OCI-LY1 (cell line): ENCODE results near the gene ACTR8.

Source experiments
- H2AFZ ChIP-seq: fragments of 200-600 bp; sonication (generic), shearing (Covaris generic); 2 replicates; pipeline ENCODE4 v1.6.0; 2014; ENCODE audit warnings: antibody characterized with exemption, mild to moderate bottlenecking, low read length
- H3F3A ChIP-seq: fragments of 200-600 bp; sonication (generic), shearing (Covaris generic); 2 replicates; pipeline ENCODE4 v1.6.0; 2014; ENCODE audit warnings: mild to moderate bottlenecking, antibody characterized with exemption, low read length, moderate library complexity; ENCODE audit not compliant: insufficient read depth
- H3K27ac ChIP-seq: fragments of 200-600 bp; sonication (generic); 2 replicates; pipeline ENCODE4 v1.5.1; 2014; ENCODE audit warnings: low read length, mixed run types, mild to moderate bottlenecking, low read depth; ENCODE audit not compliant: poor library complexity, severe bottlenecking
- H3K27me3 ChIP-seq: fragments of 200-600 bp; sonication (generic); 2 replicates; pipeline ENCODE4 v1.6.0; 2014; ENCODE audit warnings: antibody characterized with exemption, mild to moderate bottlenecking, low read length, moderate library complexity; ENCODE audit not compliant: insufficient read depth
- H3K36me3 ChIP-seq: fragments of 200-600 bp; sonication (generic); 2 replicates; pipeline ENCODE4 v1.6.1; 2014; ENCODE audit warnings: mild to moderate bottlenecking, antibody characterized with exemption, low read length, moderate library complexity, mixed read lengths; ENCODE audit not compliant: insufficient read depth
- H3K4me1 ChIP-seq: fragments of 200-600 bp; sonication (generic); 2 replicates; pipeline ENCODE4 v1.5.1; 2014; ENCODE audit warnings: mild to moderate bottlenecking, low read length, moderate library complexity; ENCODE audit not compliant: insufficient read depth, severe bottlenecking
- H3K4me2 ChIP-seq: fragments of 200-600 bp; sonication (generic), shearing (Covaris generic); 2 replicates; pipeline ENCODE4 v1.6.1; 2014; ENCODE audit warnings: low read length
- H3K4me3 ChIP-seq: fragments of 200-600 bp; sonication (generic); 2 replicates; pipeline ENCODE4 v1.5.1; 2014; ENCODE audit warnings: low read length, low read depth, mild to moderate bottlenecking, mixed read lengths; ENCODE audit not compliant: poor library complexity, severe bottlenecking
- H3K79me2 ChIP-seq: fragments of 200-600 bp; shearing (Covaris generic); 2 replicates; pipeline ENCODE4 v1.6.1; 2016; ENCODE audit warnings: mixed run types, low read length, mixed read lengths; ENCODE audit not compliant: insufficient read depth
- H3K9ac ChIP-seq: fragments of 200-600 bp; sonication (generic), shearing (Covaris generic); 2 replicates; pipeline ENCODE4 v1.6.1; 2014; ENCODE audit warnings: mild to moderate bottlenecking, low read length, mixed read lengths
- H3K9me2 ChIP-seq: fragments of 200-600 bp; sonication (generic), shearing (Covaris generic); 2 replicates; pipeline ENCODE4 v1.6.1; 2014; ENCODE audit warnings: low read depth, mild to moderate bottlenecking, low read length, mixed read lengths
- H3K9me3 ChIP-seq: fragments of 200-600 bp; shearing (Covaris generic); 2 replicates; pipeline ENCODE4 v1.6.1; 2014; ENCODE audit warnings: low read length, mixed read lengths
- H4K20me1 ChIP-seq: fragments of 200-600 bp; sonication (generic), shearing (Covaris generic); 2 replicates; pipeline ENCODE4 v1.6.0; 2016; ENCODE audit warnings: mild to moderate bottlenecking, low read length; ENCODE audit not compliant: insufficient read depth
- CTCF ChIP-seq: fragments of 200-600 bp; sonication (generic), shearing (Covaris generic); IDR thresholded peaks from 2 replicates; pipeline ENCODE4 v1.5.1; 2017; ENCODE audit warnings: mild to moderate bottlenecking, antibody characterized with exemption, low read length, moderate library complexity, mixed read lengths
- EZH2 ChIP-seq: fragments of 200-600 bp; sonication (generic), shearing (Covaris generic); IDR thresholded peaks from 2 replicates; pipeline ENCODE4 v1.8.0; 2017; ENCODE audit warnings: borderline replicate concordance, mixed run types, mild to moderate bottlenecking, antibody characterized with exemption, low read length, moderate library complexity, mixed read lengths

ACTR8 gene

GRCh38 chr3:53823956-53824657 lies 57.8 kb downstream of the ACTR8 start:
- no peaks in the 10 kb centered on the region for H4K20me1 ChIP-seq
- H3F3A ChIP-seq: no peaks in the 10 kb centered on the region
- H3K9ac ChIP-seq: no peak overlapping the region
- H2AFZ ChIP-seq: no peak overlapping the region
- no peak overlapping the region for H3K4me2 ChIP-seq
- H3K4me3 ChIP-seq: no peak overlapping the region
- H3K27ac ChIP-seq: no peak overlapping the region
- no peaks in the 10 kb centered on the region for H3K36me3 ChIP-seq
- H3K4me1 ChIP-seq: no peaks in the 10 kb centered on the region
- H3K27me3 ChIP-seq: no peaks in the 10 kb centered on the region
- no peaks in the 10 kb centered on the region for H3K9me3 ChIP-seq
- H3K79me2 ChIP-seq: no peaks in the 10 kb centered on the region
- H3K9me2 ChIP-seq: no peaks in the 10 kb centered on the region
- TF ChIP-seq CTCF (no peak), EZH2 (no peak)

DNA sequence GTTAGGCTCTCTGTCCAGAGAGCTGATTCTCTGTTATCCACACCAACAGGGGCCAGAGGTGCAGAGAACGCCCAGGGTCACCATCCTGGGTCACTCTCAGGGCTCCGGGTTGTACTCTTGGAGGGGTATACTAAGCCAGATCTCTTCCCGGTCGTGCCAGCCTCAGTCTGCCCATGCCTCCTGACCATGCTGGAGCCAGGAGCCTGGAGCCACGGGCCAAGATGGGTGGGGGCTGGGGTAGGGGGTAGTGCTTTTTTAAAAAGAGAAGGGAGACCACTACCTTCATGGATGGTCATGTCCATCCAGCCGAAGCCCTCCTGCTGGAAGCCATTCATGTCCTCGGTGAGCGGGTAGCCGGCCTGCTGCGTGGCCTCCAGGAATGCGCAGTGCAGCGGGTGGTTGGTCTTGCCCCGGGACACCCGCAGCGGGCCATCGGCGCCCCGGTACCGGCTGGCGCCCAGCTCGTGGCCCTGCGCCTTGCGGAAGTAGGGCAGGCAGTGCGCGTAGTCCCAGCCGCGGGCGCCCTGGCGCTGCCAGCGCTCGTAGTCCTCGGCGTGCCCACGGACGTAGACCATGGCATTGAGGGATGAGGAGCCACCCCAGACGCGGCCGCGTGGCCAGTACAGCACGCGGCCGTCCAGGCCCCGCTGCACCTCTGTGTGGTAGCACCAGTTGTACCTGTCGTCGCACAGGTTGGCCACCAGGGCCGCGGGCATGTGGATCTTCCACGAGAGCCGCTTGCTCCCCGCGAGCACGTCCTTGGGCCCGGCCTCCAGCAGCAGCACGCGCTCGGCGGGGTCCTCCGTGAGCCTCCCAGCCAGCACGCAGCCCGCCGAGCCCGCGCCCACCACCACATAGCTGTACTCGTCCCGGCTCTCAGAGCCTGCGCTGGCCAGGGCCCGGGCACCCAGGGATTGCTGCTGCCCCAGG lies 58.7 kb downstream of the ACTR8 start:
- Histone ChIP-seq H3K27ac (no peak overlapping the region), H2AFZ (no peak overlapping the region), H4K20me1 (no peaks in the 10 kb centered on the region), H3F3A (no peaks in the 10 kb centered on the region), H3K4me2 (no peak overlapping the region), H3K79me2 (no peaks in the 10 kb centered on the region), H3K9me3 (no peaks in the 10 kb centered on the region), H3K4me3 (no peak overlapping the region), H3K36me3 (no peaks in the 10 kb centered on the region), H3K9me2 (no peaks in the 10 kb centered on the region), H3K27me3 (no peaks in the 10 kb centered on the region), H3K9ac (no peak overlapping the region), H3K4me1 (no peaks in the 10 kb centered on the region)
- TF ChIP-seq CTCF: no peak
- TF ChIP-seq EZH2: no peak

DNA sequence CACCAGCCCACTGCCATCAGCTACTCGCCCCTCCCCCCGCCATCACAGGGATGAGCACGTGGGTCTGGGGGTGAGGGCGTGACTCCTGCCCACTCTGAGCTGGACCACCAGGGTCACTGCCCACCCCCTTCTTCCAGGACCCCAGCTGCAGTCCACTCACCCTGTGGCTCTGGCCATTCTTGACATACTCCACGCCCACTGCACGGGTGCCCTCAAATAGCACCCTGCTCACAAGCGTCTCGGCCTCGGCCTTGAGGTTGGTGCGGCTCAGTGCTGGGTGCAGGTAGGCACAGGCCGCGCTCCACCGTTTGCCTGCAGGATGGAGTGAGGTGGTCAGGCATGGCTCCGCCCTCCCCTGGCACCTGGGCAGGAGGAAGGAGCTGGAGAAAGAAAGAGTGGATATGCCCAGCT lies 59.6 kb downstream of the ACTR8 start:
- H3F3A ChIP-seq: no peaks in the 10 kb centered on the region
- no peak overlapping the region for H3K9ac ChIP-seq
- no peaks in the 10 kb centered on the region for H3K9me2 ChIP-seq
- H3K27me3 ChIP-seq: no peaks in the 10 kb centered on the region
- H3K36me3 ChIP-seq: no peaks in the 10 kb centered on the region
- no peak overlapping the region for H2AFZ ChIP-seq
- H4K20me1 ChIP-seq: no peaks in the 10 kb centered on the region
- no peaks in the 10 kb centered on the region for H3K4me1 ChIP-seq
- no peak overlapping the region for H3K4me3 ChIP-seq
- no peaks in the 10 kb centered on the region for H3K9me3 ChIP-seq
- TF ChIP-seq EZH2 (no peak), CTCF (no peak)
- H3K4me2 ChIP-seq: no peak overlapping the region
- H3K27ac ChIP-seq: no peak overlapping the region
- H3K79me2 ChIP-seq: no peaks in the 10 kb centered on the region
